ENCODE data around the gene PTN. TPM values are rescaled to one million over a fixed set of nuclear protein-coding genes. Genes with fewer than 3 reads are reported as not detected.
"Not testable (repeated sequence)": the region's sequence is repeated elsewhere in the genome, so short reads cannot be mapped to it uniquely, and the experiment has no call there.

PTN gene
- total RNA-seq, 2 experiments from 2014 or later = not detected

- Histone ChIP-seq H4K20me1 (ENCODE audit: insufficient read depth, low read length) (no peaks in the 10 kb centered on the region), H2AFZ (ENCODE audit: low read length) (no peak overlapping the region), H3K27ac (ENCODE audit: low read depth, low read length, poor library complexity, severe bottlenecking) (no peak overlapping the region), H3K36me3 (ENCODE audit: insufficient read depth, low read length) (no peaks in the 10 kb centered on the region), H3K9me2 (ENCODE audit: insufficient read depth, low read length) (no peaks in the 10 kb centered on the region), H3K79me2 (ENCODE audit: insufficient read depth, low read depth, low read length) (no peaks in the 10 kb centered on the region), H3K4me2 (ENCODE audit: low read length) (no peak overlapping the region), H3K4me1 (ENCODE audit: insufficient read depth, low read length, poor library complexity, severe bottlenecking) (no peaks in the 10 kb centered on the region), H3K9me3 (ENCODE audit: low read length) (no peaks in the 10 kb centered on the region), H3K4me3 (ENCODE audit: low read depth, low read length, poor library complexity, severe bottlenecking) (no peak overlapping the region)
- ChIA-PET CTCF (ENCODE audit: unreplicated experiment) (no interaction called here), POLR2A (no interaction called here)
- no TSS peak for BruUV-seq (replicated peaks)
- no peak for DNase-seq (ENCODE audit: low spot score)
- intact Hi-C loops (cut with micrococcal nuclease; ENCODE audit: unreplicated experiment) = no loop called here
- no peak for TF ChIP-seq CTCF (conservative IDR thresholded peaks at IDR 0.05; ENCODE audit: low read length)
- no peak for TF ChIP-seq EZH2phosphoT487 (IDR thresholded peaks at IDR 0.05; ENCODE audit: borderline replicate concordance, low read depth, low read length)
These were observed 76.8 kb downstream of the PTN start for GRCh38 chr7:137266764-137267163.

- DNase-seq (ENCODE audit: low spot score); H3K9me3 ChIP-seq (ENCODE audit: low read length); POLR2A ChIA-PET; BruUV-seq (replicated peaks); H3K79me2 ChIP-seq (ENCODE audit: insufficient read depth, low read depth, low read length); H3K4me1 ChIP-seq (ENCODE audit: insufficient read depth, low read length, poor library complexity, severe bottlenecking); H4K20me1 ChIP-seq (ENCODE audit: insufficient read depth, low read length); H3K36me3 ChIP-seq (ENCODE audit: insufficient read depth, low read length); H3K9me2 ChIP-seq (ENCODE audit: insufficient read depth, low read length); H3K27ac ChIP-seq (ENCODE audit: low read depth, low read length, poor library complexity, severe bottlenecking); H2AFZ ChIP-seq (ENCODE audit: low read length); CTCF ChIA-PET (ENCODE audit: unreplicated experiment); intact Hi-C loops (cut with micrococcal nuclease; ENCODE audit: unreplicated experiment); H3K4me2 ChIP-seq (ENCODE audit: low read length); H3K4me3 ChIP-seq (ENCODE audit: low read depth, low read length, poor library complexity, severe bottlenecking): not testable (repeated sequence)
These were observed 78.1 kb downstream of the PTN start for GRCh38 chr7:137265480-137265879.

- no peak for DNase-seq (ENCODE audit: low spot score)
- Histone ChIP-seq H3K9me3 (ENCODE audit: low read length) (no peaks in the 10 kb centered on the region), H3K4me1 (ENCODE audit: insufficient read depth, low read length, poor library complexity, severe bottlenecking) (no peaks in the 10 kb centered on the region), H2AFZ (ENCODE audit: low read length) (no peak overlapping the region), H3K4me2 (ENCODE audit: low read length) (no peak overlapping the region), H3K9me2 (ENCODE audit: insufficient read depth, low read length) (no peaks in the 10 kb centered on the region), H3K27ac (ENCODE audit: low read depth, low read length, poor library complexity, severe bottlenecking) (no peak overlapping the region), H4K20me1 (ENCODE audit: insufficient read depth, low read length) (no peaks in the 10 kb centered on the region), H3K79me2 (ENCODE audit: insufficient read depth, low read depth, low read length) (no peaks in the 10 kb centered on the region), H3K36me3 (ENCODE audit: insufficient read depth, low read length) (no peaks in the 10 kb centered on the region), H3K4me3 (ENCODE audit: low read depth, low read length, poor library complexity, severe bottlenecking) (no peak overlapping the region)
- intact Hi-C loops (cut with micrococcal nuclease; ENCODE audit: unreplicated experiment) = no loop called here
- CTCF ChIA-PET (ENCODE audit: unreplicated experiment) = no interaction called here
- TF ChIP-seq EZH2phosphoT487 (IDR thresholded peaks at IDR 0.05; ENCODE audit: borderline replicate concordance, low read depth, low read length) (no peak), CTCF (conservative IDR thresholded peaks at IDR 0.05; ENCODE audit: low read length) (no peak)
- POLR2A ChIA-PET = no interaction called here
- BruUV-seq (replicated peaks) = no TSS peak
These were observed 80.9 kb downstream of the PTN start for GRCh38 chr7:137262599-137262998.

Measured in OCI-LY7 (cell line).